ENCODE results near the gene KMT5B.

Gene KMT5B

DNA sequence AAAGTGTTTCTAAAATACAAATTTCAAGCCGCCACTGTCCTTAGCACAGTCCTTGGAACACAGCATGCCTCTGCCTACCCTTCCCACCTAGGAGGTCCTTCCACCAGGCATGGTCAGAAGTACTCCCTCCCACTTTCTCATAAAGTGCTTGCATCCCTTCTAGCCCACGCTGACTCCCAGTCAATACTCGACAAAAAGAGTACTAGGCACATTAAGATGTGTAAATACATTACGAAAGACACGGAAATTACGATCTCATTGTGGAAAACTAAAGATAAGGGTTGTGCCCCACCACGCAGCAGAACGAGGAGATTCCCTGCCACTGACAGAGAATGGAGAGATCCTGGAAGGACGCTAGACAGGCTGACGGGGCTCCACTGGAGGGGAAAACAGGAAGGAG, 105.4 kb downstream of the KMT5B start:
- Histone ChIP-seq H3K9me3 (ENCODE audit: control insufficient read depth in 1 of 2, low read length in 2 of 2) (no peaks in the 10 kb centered on the region), H3K27me3 (ENCODE audit: control insufficient read depth in 1 of 2, insufficient read depth in 2 of 2, low read length in 2 of 2) (no peaks in the 10 kb centered on the region), H3K4me3 (ENCODE audit: low read depth in 1 of 2, low read length in 2 of 2) (no peak overlapping the region), H3K27ac (ENCODE audit: low read depth, low read length) (peak overlapping the region; percentile 48), H3K9ac (ENCODE audit: low read depth in 1 of 2, low read length in 2 of 2) (peak overlapping the region; percentile 51 to 58), H3K36me3 (ENCODE audit: control insufficient read depth in 1 of 2, insufficient read depth in 2 of 2, low read length in 2 of 2) (no peaks in the 10 kb centered on the region), H3K4me1 (ENCODE audit: control insufficient read depth in 1 of 2, insufficient read depth in 2 of 2, low read length in 2 of 2) (peaks cover 23 to 29% of the 10 kb centered on the region in 2 donors)

DNA sequence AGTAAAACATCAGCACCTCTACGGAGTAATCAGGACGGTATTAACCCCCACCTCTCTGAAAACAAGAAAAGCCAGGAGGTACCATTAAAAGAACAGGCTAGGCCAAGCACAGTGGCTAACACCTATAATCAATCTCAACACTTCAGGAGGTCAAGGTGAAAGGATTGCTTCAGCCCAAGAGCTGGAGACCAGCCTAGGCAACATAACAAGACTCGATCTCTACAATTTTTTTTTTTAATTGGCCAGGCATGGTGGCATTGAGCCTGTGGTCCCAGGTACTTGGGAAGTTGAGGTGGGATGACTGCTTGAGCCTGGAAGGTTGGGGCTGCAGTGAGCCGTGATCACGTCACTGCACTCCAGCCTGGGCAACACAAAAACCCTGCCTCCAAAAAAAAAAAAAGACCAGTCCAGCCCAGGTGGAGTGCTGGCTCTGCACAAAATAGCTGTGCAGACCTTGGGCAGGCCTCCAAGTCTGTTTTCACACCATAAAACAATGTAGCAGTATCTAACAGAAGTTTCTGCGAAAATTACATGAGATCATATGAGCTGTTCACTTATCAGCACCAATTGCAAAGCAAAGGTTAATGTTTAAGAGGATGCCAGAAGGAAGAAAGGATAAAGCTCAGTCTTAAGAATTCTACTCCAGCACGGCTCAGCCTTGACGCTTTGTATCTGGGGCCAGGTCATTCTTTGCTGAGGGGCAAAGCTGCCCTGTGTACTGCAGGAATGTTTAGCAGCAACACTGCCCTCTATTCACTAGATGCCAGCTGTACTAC, 106.7 kb downstream of the KMT5B start:
- peak overlapping the region; percentile 85 for H3K27ac ChIP-seq (ENCODE audit: low read depth, low read length)

More for the DNA sequence above, 106.7 kb downstream of the KMT5B start:
- H3K36me3 ChIP-seq (ENCODE audit: control insufficient read depth in 1 of 2, insufficient read depth in 2 of 2, low read length in 2 of 2): no peaks in the 10 kb centered on the region
- H3K4me3 ChIP-seq (ENCODE audit: low read depth in 1 of 2, low read length in 2 of 2): peak overlapping the region; percentile 20 to 40
- no peaks in the 10 kb centered on the region for H3K9me3 ChIP-seq (ENCODE audit: control insufficient read depth in 1 of 2, low read length in 2 of 2)
- no peaks in the 10 kb centered on the region for H3K27me3 ChIP-seq (ENCODE audit: control insufficient read depth in 1 of 2, insufficient read depth in 2 of 2, low read length in 2 of 2)
- peaks cover 23 to 29% of the 10 kb centered on the region in 2 donors for H3K4me1 ChIP-seq (ENCODE audit: control insufficient read depth in 1 of 2, insufficient read depth in 2 of 2, low read length in 2 of 2)
- peak overlapping the region; percentile 55 to 58 for H3K9ac ChIP-seq (ENCODE audit: low read depth in 1 of 2, low read length in 2 of 2)
